ENCODE results near the gene SCFD2. TPM values are rescaled to one million over a fixed set of nuclear protein-coding genes. Genes with fewer than 3 reads are reported as not detected.

SCFD2 gene
- polyA plus RNA-seq, 2 of the 4 experiments (the other 2 are of a cell fraction) = 7.6 to 10.8 TPM

GRCh38 chr4:52946855-52947254 lies 419.0 kb downstream of the SCFD2 start:
- CTCF ChIA-PET = no interaction called here

DNA sequence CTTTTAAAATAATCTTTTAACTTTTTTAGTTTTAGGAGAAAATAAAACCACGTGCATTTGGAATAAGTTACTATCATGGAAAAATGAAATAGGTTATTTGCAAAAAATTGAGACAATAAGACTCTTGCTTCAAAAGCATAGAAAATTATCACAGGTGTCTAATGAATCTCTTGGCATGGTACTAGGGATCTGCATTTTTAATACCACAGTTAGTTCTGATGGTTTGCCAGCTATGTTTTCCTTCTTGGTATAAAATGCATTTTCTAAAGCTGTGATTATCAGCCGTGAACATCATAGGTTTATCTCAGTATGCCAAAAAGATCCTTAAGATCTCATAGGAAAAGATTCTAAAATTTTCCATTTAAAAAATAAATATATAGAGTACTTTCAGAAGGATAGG lies 419.9 kb downstream of the SCFD2 start:
- ChIA-PET CTCF (no interaction called here), POLR2A (no interaction called here)
- Histone ChIP-seq H3K4me2 (no peak overlapping the region), H3K9me3 (no peaks in the 10 kb centered on the region), H3K4me1 (no peaks in the 10 kb centered on the region), H3K27ac (no peak overlapping the region), H3K4me3 (no peak overlapping the region)
- ATAC-seq = no peak
- no peak for FAIRE-seq
- TF ChIP-seq EHMT2 (IDR thresholded peaks at IDR 0.05; ENCODE audit: low read depth) = no peak
- no peak for TF ChIP-seq RNF2 (IDR thresholded peaks at IDR 0.05; ENCODE audit: borderline replicate concordance, low read depth)
- no peak for TF ChIP-seq ZNF302 (CRISPR knock-in tag; IDR thresholded peaks at IDR 0.05)
- no peak for TF ChIP-seq SREBF2 (IDR thresholded peaks at IDR 0.05)
- DNase-seq (ENCODE audit: low read depth in 1 of 2, low spot score in 1 of 2) = no peak
- WGBS (ENCODE audit: missing lambda C conversion rate) = 83% methylated on average over 2 of the region's 2 CpGs

More at GRCh38 chr4:52946855-52947254, 419.0 kb downstream of the SCFD2 start:
- Histone ChIP-seq H3K4me1 (no peaks in the 10 kb centered on the region), H3K9me3 (no peaks in the 10 kb centered on the region), H3K4me3 (no peak overlapping the region), H3K27ac (no peak overlapping the region), H3K4me2 (no peak overlapping the region)
- DNase-seq (ENCODE audit: low read depth in 1 of 2, low spot score in 1 of 2) = no peak
- FAIRE-seq = no peak
- no peak for TF ChIP-seq E2F6 (IDR thresholded peaks at IDR 0.05; ENCODE audit: borderline replicate concordance, low read depth)
- no peak for TF ChIP-seq CEBPB (IDR thresholded peaks at IDR 0.05)
- no peak for TF ChIP-seq GATA3 (IDR thresholded peaks at IDR 0.05; ENCODE audit: borderline replicate concordance)
- no peak for TF ChIP-seq FOXS1 (CRISPR knock-in tag; IDR thresholded peaks at IDR 0.05)
- no peak for TF ChIP-seq EHF (CRISPR knock-in tag; IDR thresholded peaks at IDR 0.05)
- no peak for TF ChIP-seq ZC3H11A (IDR thresholded peaks at IDR 0.05)
- TF ChIP-seq POLR2AphosphoS2 (conservative IDR thresholded peaks at IDR 0.05; ENCODE audit: low read length) = no peak
- TF ChIP-seq ATOH8 (CRISPR knock-in tag; IDR thresholded peaks at IDR 0.05; ENCODE audit: low read depth) = no peak
- TF ChIP-seq MAX (IDR thresholded peaks at IDR 0.05) = no peak
- no peak for ATAC-seq
- WGBS (ENCODE audit: missing lambda C conversion rate) = 72% methylated on average over 4 of the region's 4 CpGs
- POLR2A ChIA-PET = no interaction called here

DNA sequence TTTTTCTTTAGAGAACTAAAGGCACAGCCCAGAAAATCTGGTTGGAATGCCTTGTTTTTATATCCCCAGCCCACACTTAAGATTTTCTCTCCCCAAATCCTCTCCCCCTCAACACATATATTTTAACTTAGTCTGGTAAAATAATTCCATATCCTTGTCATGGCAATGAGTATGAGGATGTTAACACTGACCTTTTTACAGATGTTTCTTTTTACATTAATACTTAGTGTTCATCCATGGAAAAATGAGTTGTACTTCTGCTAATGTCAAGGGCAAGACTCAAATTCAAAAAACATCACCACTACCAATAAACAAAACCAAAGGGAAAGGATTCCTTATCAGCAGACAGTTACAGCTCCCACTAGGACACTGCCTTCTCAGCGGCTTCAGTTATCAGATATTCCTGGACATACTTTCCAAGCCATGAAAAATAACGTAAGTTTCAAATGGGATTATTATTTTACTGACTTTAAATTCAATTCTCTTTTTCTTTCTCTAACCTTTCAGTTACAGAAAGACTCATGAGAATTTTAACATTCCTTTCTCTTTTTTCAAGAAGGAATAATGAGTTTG lies 420.4 kb downstream of the SCFD2 start:
- no peak for FAIRE-seq
- no peak overlapping the region for H3K27ac ChIP-seq
- H3K4me2 ChIP-seq = no peak overlapping the region
- ChIA-PET CTCF (no interaction called here), POLR2A (no interaction called here)
- no peak for ATAC-seq
- H3K4me1 ChIP-seq = no peaks in the 10 kb centered on the region
- no peak for DNase-seq (ENCODE audit: low read depth in 1 of 2, low spot score in 1 of 2)
- 78% methylated on average over 2 of the region's 2 CpGs for WGBS (ENCODE audit: missing lambda C conversion rate)
- no peaks in the 10 kb centered on the region for H3K9me3 ChIP-seq
- H3K4me3 ChIP-seq = no peak overlapping the region
- TF ChIP-seq KDM5A (IDR thresholded peaks at IDR 0.05) (no peak), JUNB (IDR thresholded peaks at IDR 0.05) (no peak), EHF (CRISPR knock-in tag; IDR thresholded peaks at IDR 0.05) (no peak), PBX3 (IDR thresholded peaks at IDR 0.05) (no peak), HOXA7 (CRISPR knock-in tag; IDR thresholded peaks at IDR 0.05) (no peak), TP53 (CRISPR knock-in tag; IDR thresholded peaks at IDR 0.05) (no peak), FOXS1 (CRISPR knock-in tag; IDR thresholded peaks at IDR 0.05) (no peak), HES2 (IDR thresholded peaks at IDR 0.05) (no peak), HDAC2 (IDR thresholded peaks at IDR 0.05) (no peak), GATA3 (IDR thresholded peaks at IDR 0.05; ENCODE audit: borderline replicate concordance) (no peak), JUN (IDR thresholded peaks at IDR 0.05) (no peak), TFCP2L1 (CRISPR knock-in tag; IDR thresholded peaks at IDR 0.05) (no peak)
- TF ChIP-seq, protein P1, sequence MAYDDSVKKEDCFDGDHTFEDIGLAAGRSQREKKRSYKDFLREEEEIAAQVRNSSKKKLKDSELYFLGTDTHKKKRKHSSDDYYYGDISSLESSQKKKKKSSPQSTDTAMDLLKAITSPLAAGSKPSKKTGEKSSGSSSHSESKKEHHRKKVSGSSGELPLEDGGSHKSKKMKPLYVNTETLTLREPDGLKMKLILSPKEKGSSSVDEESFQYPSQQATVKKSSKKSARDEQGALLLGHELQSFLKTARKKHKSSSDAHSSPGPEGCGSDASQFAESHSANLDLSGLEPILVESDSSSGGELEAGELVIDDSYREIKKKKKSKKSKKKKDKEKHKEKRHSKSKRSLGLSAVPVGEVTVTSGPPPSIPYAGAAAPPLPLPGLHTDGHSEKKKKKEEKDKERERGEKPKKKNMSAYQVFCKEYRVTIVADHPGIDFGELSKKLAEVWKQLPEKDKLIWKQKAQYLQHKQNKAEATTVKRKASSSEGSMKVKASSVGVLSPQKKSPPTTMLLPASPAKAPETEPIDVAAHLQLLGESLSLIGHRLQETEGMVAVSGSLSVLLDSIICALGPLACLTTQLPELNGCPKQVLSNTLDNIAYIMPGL (CRISPR knock-in tag; IDR thresholded peaks at IDR 0.05; ENCODE audit: borderline replicate concordance) = no peak
